H1 (cell line): ENCODE data around the gene ATP5F1A. TPM values are rescaled to one million over a fixed set of nuclear protein-coding genes. Genes with fewer than 3 reads are reported as not detected.

ENCODE experiments used
- CTCF ChIA-PET: fragments of 300-600 bp; sonication (Branson Sonifier 250); formaldehyde crosslinking; loops from one replicate; lab custom pipeline; 2021; ENCODE audit not compliant: partially characterized antibody; lab: Charles Lee
- POLR2A ChIA-PET: fragments of 300-600 bp; sonication (Branson Sonifier 250); formaldehyde crosslinking; loops from one replicate; lab custom pipeline; 2021; ENCODE audit warnings: inconsistent platforms; ENCODE audit not compliant: partially characterized antibody; lab: Charles Lee
- DNase-seq, 2 experiments: peaks; one replicate each; pipeline versions ENCODE4 v3.0.0 to v3.0.0-alpha.2; 2010 to 2022; ENCODE audit warnings: low spot score in 2 of 2, low read depth in 1 of 2, mixed read lengths in 1 of 2
- FAIRE-seq: peaks from 2 replicates; lab custom pipeline; 2011; peaks lifted over from hg19 to GRCh38; lab: Jason Lieb, UNC
- H2AFZ ChIP-seq: 2 replicates; pipeline ENCODE4 v1.8.1; 2012; ENCODE audit warnings: low read length, inconsistent platforms
- H2AK5ac ChIP-seq: 2 replicates; pipeline ENCODE4 v1.6.1; 2013; ENCODE audit warnings: low read depth, low read length
- H2BK120ac ChIP-seq: replicated peaks from 2 replicates; pipeline ENCODE3; 2013; ENCODE audit warnings: low read depth, low read length, inconsistent platforms
- H2BK12ac ChIP-seq: 2 replicates; pipeline ENCODE4 v1.6.1; 2013; ENCODE audit warnings: low read depth, low read length
- H2BK15ac ChIP-seq: 2 replicates; pipeline ENCODE4 v1.6.1; 2013; ENCODE audit warnings: low read length
- H2BK20ac ChIP-seq: 2 replicates; pipeline ENCODE4 v1.6.1; 2013; ENCODE audit warnings: low read length
- H2BK5ac ChIP-seq: 2 replicates; pipeline ENCODE4 v1.6.1; 2013; ENCODE audit warnings: low read depth, low read length
- H3K14ac ChIP-seq: 2 replicates; pipeline ENCODE4 v1.6.1; 2013; ENCODE audit warnings: inconsistent platforms; ENCODE audit not compliant: insufficient read length
- H3K18ac ChIP-seq: 2 replicates; pipeline ENCODE4 v1.6.1; 2013; ENCODE audit warnings: low read length; ENCODE audit errors: extremely low read depth
- H3K23ac ChIP-seq: 2 replicates; pipeline ENCODE4 v1.6.1; 2013; ENCODE audit warnings: inconsistent platforms; ENCODE audit not compliant: insufficient read length
- H3K23me2 ChIP-seq: 2 replicates; pipeline ENCODE4 v1.6.1; 2013; ENCODE audit warnings: low read depth, low read length
- H3K27ac ChIP-seq: 2 replicates; pipeline ENCODE4 v1.6.1; 2011; ENCODE audit warnings: low read depth, low read length, inconsistent platforms
- H3K27me3 ChIP-seq, 4 experiments: replicated peaks in 1 of 4; 1 replicate in 1 of 4; 2 replicates in 3 of 4; pipeline versions ENCODE4 v1.6.1 to v1.8.1; 2011 to 2013; ENCODE audit warnings: low read length in 3 of 4, mild to moderate bottlenecking in 3 of 4, inconsistent platforms in 2 of 4, mixed read lengths in 2 of 4, moderate library complexity in 1 of 4; ENCODE audit not compliant: control insufficient read depth in 3 of 4, insufficient read depth in 3 of 4; ENCODE audit errors: extremely low read depth in 1 of 4
- H3K36me3 ChIP-seq, 4 experiments: 2 replicates each; pipeline versions ENCODE4 v1.6.1 to v1.8.1; 2011 to 2013; ENCODE audit warnings: mild to moderate bottlenecking in 4 of 4, low read length in 3 of 4, moderate library complexity in 2 of 4, control low read depth in 1 of 4, inconsistent platforms in 1 of 4; ENCODE audit not compliant: insufficient read depth in 4 of 4, control insufficient read depth in 2 of 4
- H3K4ac ChIP-seq: replicated peaks from 2 replicates; pipeline ENCODE3; 2013; ENCODE audit warnings: low read length, low read depth, mixed read lengths, inconsistent platforms; ENCODE audit not compliant: insufficient read length
- H3K4me1 ChIP-seq, 4 experiments: replicated peaks in 1 of 4; 1 replicate in 1 of 4; 2 replicates in 3 of 4; pipeline versions ENCODE4 v1.6.1 to v1.8.1; 2011 to 2013; ENCODE audit warnings: low read length in 3 of 4, inconsistent platforms in 2 of 4, mixed read lengths in 1 of 4; ENCODE audit not compliant: insufficient read depth in 4 of 4, control insufficient read depth in 3 of 4
- H3K4me2 ChIP-seq, 2 experiments: 2 replicates each; pipeline versions ENCODE4 v1.6.1 to v1.8.1; 2011 to 2013; ENCODE audit warnings: low read depth in 2 of 2, low read length in 2 of 2, control low read depth in 1 of 2, inconsistent platforms in 1 of 2, mild to moderate bottlenecking in 1 of 2; ENCODE audit not compliant: insufficient read depth in 1 of 2
- H3K4me3 ChIP-seq, 4 experiments: fragments of 200-600, 300-600 bp in 1 of 4; sonication (generic), shearing (Covaris generic), sonication (Bioruptor Twin) in 1 of 4; 2 replicates each; pipeline versions ENCODE4 v1.5.1 to v1.8.1; 2011 to 2016; ENCODE audit warnings: low read length in 4 of 4, low read depth in 3 of 4, control low read depth in 2 of 4, inconsistent platforms in 2 of 4, mild to moderate bottlenecking in 2 of 4, mixed read lengths in 1 of 4, moderate library complexity in 1 of 4; ENCODE audit not compliant: insufficient read depth in 2 of 4; ENCODE audit errors: extremely low read depth in 1 of 4
- H3K56ac ChIP-seq: replicated peaks from 2 replicates; pipeline ENCODE3; 2013; ENCODE audit warnings: low read depth, mild to moderate bottlenecking, mixed read lengths, low read length, inconsistent platforms; ENCODE audit not compliant: insufficient read length
- H3K79me1 ChIP-seq: 2 replicates; pipeline ENCODE4 v1.6.1; 2013; ENCODE audit warnings: low read depth, low read length, control low read depth
- H3K79me2 ChIP-seq, 2 experiments: 2 replicates each; pipeline versions ENCODE4 v1.6.1 to v1.8.1; 2012 to 2013; ENCODE audit warnings: low read length in 2 of 2, mild to moderate bottlenecking in 2 of 2, inconsistent platforms in 1 of 2; ENCODE audit not compliant: insufficient read depth in 2 of 2, control insufficient read depth in 1 of 2
- H3K9ac ChIP-seq, 4 experiments: replicated peaks in 1 of 4; 1 replicate in 1 of 4; 2 replicates in 3 of 4; pipeline versions ENCODE4 v1.6.1 to v1.8.1; 2011 to 2013; ENCODE audit warnings: low read depth in 3 of 4, low read length in 3 of 4, control low read depth in 2 of 4, mild to moderate bottlenecking in 2 of 4, moderate library complexity in 2 of 4, inconsistent platforms in 1 of 4; ENCODE audit errors: extremely low read depth in 1 of 4
- H3K9me3 ChIP-seq, 2 experiments: 2 replicates each; pipeline versions ENCODE4 v1.6.1 to v1.8.1; 2012 to 2013; ENCODE audit warnings: mild to moderate bottlenecking in 2 of 2, moderate library complexity in 2 of 2, control low read depth in 1 of 2, inconsistent platforms in 1 of 2, low read depth in 1 of 2, low read length in 1 of 2, mixed read lengths in 1 of 2; ENCODE audit not compliant: insufficient read depth in 2 of 2
- H4K20me1 ChIP-seq, 2 experiments: replicated peaks in 1 of 2; 2 replicates each; pipeline versions ENCODE3 to v1.8.1; 2011 to 2013; ENCODE audit warnings: inconsistent platforms in 2 of 2, low read length in 2 of 2, mild to moderate bottlenecking in 1 of 2; ENCODE audit not compliant: insufficient read depth in 2 of 2, control insufficient read depth in 1 of 2
- H4K5ac ChIP-seq: 2 replicates; pipeline ENCODE4 v1.6.1; 2013; ENCODE audit warnings: low read length, low read depth, mixed read lengths, inconsistent platforms; ENCODE audit not compliant: insufficient read length
- H4K8ac ChIP-seq: 2 replicates; pipeline ENCODE4 v1.8.0; 2013; ENCODE audit warnings: mild to moderate bottlenecking, moderate library complexity, low read length, inconsistent platforms; ENCODE audit not compliant: insufficient read depth; ENCODE audit errors: extremely low read depth
- H4K91ac ChIP-seq: replicated peaks from 2 replicates; pipeline ENCODE3; 2013; ENCODE audit warnings: low read length, mixed read lengths, inconsistent platforms; ENCODE audit not compliant: insufficient read length
- BCL11A ChIP-seq, 2 experiments: IDR thresholded peaks; one replicate each; pipeline ENCODE4 v1.6.1; 2011; ENCODE audit warnings: low read depth in 2 of 2, low read length in 2 of 2, mild to moderate bottlenecking in 2 of 2
- BRCA1 ChIP-seq: IDR thresholded peaks from 2 replicates; pipeline ENCODE4 v1.6.1; 2012; ENCODE audit warnings: low read depth, low read length, improper control_type of control experiment
- EGR1 ChIP-seq: IDR thresholded peaks from 2 replicates; pipeline ENCODE4 v1.6.1; 2011; ENCODE audit warnings: low read depth, low read length, borderline replicate concordance
- EZH2 ChIP-seq: fragments of 200-600 bp; sonication (generic); IDR thresholded peaks from 2 replicates; pipeline ENCODE4 v1.7.1; 2012; ENCODE audit warnings: low read depth, mild to moderate bottlenecking, moderate library complexity, low read length, inconsistent platforms; ENCODE audit not compliant: severe bottlenecking
- FOSL1 ChIP-seq: IDR thresholded peaks from 2 replicates; pipeline ENCODE4 v1.6.1; 2011; ENCODE audit warnings: mild to moderate bottlenecking, low read depth, low read length, moderate library complexity; ENCODE audit not compliant: insufficient read depth
- GTF2F1 ChIP-seq: IDR thresholded peaks from 2 replicates; pipeline ENCODE4 v1.6.1; 2012; ENCODE audit warnings: low read depth, low read length, improper control_type of control experiment, borderline replicate concordance
- HDAC2 ChIP-seq, 2 experiments: fragments of 300-600 bp in 1 of 2; sonication (generic) in 1 of 2; IDR thresholded peaks; 2 replicates each; pipeline ENCODE4 v1.6.1; 2011 to 2012; ENCODE audit warnings: low read depth in 2 of 2, low read length in 2 of 2, mild to moderate bottlenecking in 2 of 2, moderate library complexity in 2 of 2, borderline replicate concordance in 1 of 2, inconsistent platforms in 1 of 2
- JUN ChIP-seq: IDR thresholded peaks from 2 replicates; pipeline ENCODE4 v1.6.1; 2011; ENCODE audit warnings: low read depth, mild to moderate bottlenecking, improper control_type of control experiment, low read length
- JUND ChIP-seq: IDR thresholded peaks from 2 replicates; pipeline ENCODE4 v1.6.1; 2011; ENCODE audit warnings: mild to moderate bottlenecking, improper control_type of control experiment, low read length
- POLR2AphosphoS5 ChIP-seq: IDR thresholded peaks from 2 replicates; pipeline ENCODE4 v1.6.1; 2011; ENCODE audit warnings: low read depth, low read length
- RAD21 ChIP-seq, 2 experiments: IDR thresholded peaks in 1 of 2; conservative IDR thresholded peaks in 1 of 2; 2 replicates each; pipeline ENCODE4 v1.6.1; 2011; ENCODE audit warnings: low read depth in 2 of 2, low read length in 2 of 2, improper control_type of control experiment in 1 of 2, inconsistent platforms in 1 of 2, mild to moderate bottlenecking in 1 of 2, moderate library complexity in 1 of 2
- SIX5 ChIP-seq: IDR thresholded peaks from 2 replicates; pipeline ENCODE4 v1.6.1; 2011; ENCODE audit warnings: mild to moderate bottlenecking, low read depth, low read length
- SRF ChIP-seq: IDR thresholded peaks from 2 replicates; pipeline ENCODE4 v1.6.1; 2011; ENCODE audit warnings: mild to moderate bottlenecking, low read depth, low read length, moderate library complexity
- TBP ChIP-seq: IDR thresholded peaks from 2 replicates; pipeline ENCODE4 v1.6.1; 2011; ENCODE audit warnings: low read depth, low read length, improper control_type of control experiment
- TEAD4 ChIP-seq: IDR thresholded peaks from 2 replicates; pipeline ENCODE4 v1.6.1; 2012; ENCODE audit warnings: low read depth, low read length, inconsistent platforms, mixed read lengths
- WGBS, 2 experiments: shearing (Covaris generic) in 1 of 2; methylation state at CpG; one replicate each; pipeline versions ENCODE4 v1.1.6 to v1.1.7; 2013 to 2015; ENCODE audit warnings: low lambda C conversion rate in 2 of 2, mixed read lengths in 2 of 2, inconsistent platforms in 1 of 2, low coverage in 1 of 2, missing lambda C conversion rate in 1 of 2; ENCODE audit not compliant: insufficient replicate concordance in 2 of 2, insufficient coverage in 1 of 2, insufficient read length in 1 of 2; ENCODE audit errors: extremely low coverage in 1 of 2, missing lambda C conversion rate in 1 of 2; 5-methylcytosine and 5-hydroxymethylcytosine counted together
- polyA plus RNA-seq, 7 experiments: library from polyadenylated mRNA; depleted of rRNA in 3 of 7; stranded (reverse) in 5 of 7; unstranded in 2 of 7; fragments of >200 nt in 5 of 7; fragments of 200-250 nt in 2 of 7; gene quantifications; 1 replicate in 5 of 7; 2 replicates in 1 of 7; 4 replicates in 1 of 7; pipeline versions ENCODE4 v1.2.1 to v1.2.3, GENCODE V29; 2011 to 2013; ENCODE audit warnings: missing spikeins in 2 of 7, mixed read lengths in 2 of 7
- total RNA-seq: library from RNA; stranded (reverse); fragmentation: NEBNext Ultra II Directional; extraction: Animal tissue kit (Norgen Biotek cat#: 25700); gene quantifications from 2 replicates; pipeline ENCODE4 v1.2.1, GENCODE V29; 2021

Gene ATP5F1A
- total and polyA plus RNA-seq, 2 of the 8 experiments (the other 6 are each of a cell fraction or from before 2014, with no cell fraction given), result 685 to 970 TPM

- H3K4ac ChIP-seq, result no peak overlapping the region
- no peak overlapping the region for H3K27ac ChIP-seq
- no peak overlapping the region for H3K4me3 ChIP-seq
- H3K14ac ChIP-seq, result no peak overlapping the region
- no peak overlapping the region for H2AFZ ChIP-seq
- H4K8ac ChIP-seq, result no peak overlapping the region
- no peak overlapping the region for H2BK12ac ChIP-seq
- no peaks in the 10 kb centered on the region for H3K79me1 ChIP-seq
- H3K79me2 ChIP-seq, result peaks cover 22 to 36% of the 10 kb centered on the region in 2 experiments
- no peak overlapping the region for H3K4me2 ChIP-seq
- no peaks in the 10 kb centered on the region for H3K27me3 ChIP-seq
- no peaks in the 10 kb centered on the region for H3K9me3 ChIP-seq
- H4K5ac ChIP-seq, result no peak overlapping the region
- no peak overlapping the region for H2BK15ac ChIP-seq
- no peak overlapping the region for H3K9ac ChIP-seq
- peaks cover 0 to 8% (median under 1%) of the 10 kb centered on the region in 4 experiments; a peak in 2 of 8 replicates for H3K36me3 ChIP-seq
- ChIA-PET CTCF (no interaction called here), POLR2A (interaction anchor here (0.7 to 1.7 kb wide), 4 partner anchors 8 to 26 kb away, joined by 4 to 6 read pairs (median 4); no protein-coding TSS in a partner anchor)
- H2AK5ac ChIP-seq, result no peak overlapping the region
- H3K56ac ChIP-seq, result no peak overlapping the region
- 94% methylated on average over 8 of the region's 8 CpGs; no CpG with 5 or more reads in 1 of the 2 experiments for WGBS, 2 experiments
- no peak overlapping the region for H3K18ac ChIP-seq
- no peak overlapping the region for H3K23ac ChIP-seq
- TF ChIP-seq POLR2AphosphoS5, result no peak
- TF ChIP-seq HDAC2 (IDR thresholded peaks at IDR 0.05; ENCODE audit: borderline replicate concordance in 1 of 2, low read depth in 2 of 2, low read length in 2 of 2), result no peak
- TF ChIP-seq BRCA1, result no peak
- TF ChIP-seq EGR1, result no peak
- TF ChIP-seq GTF2F1, result no peak
- TF ChIP-seq JUND, result no peak
- TF ChIP-seq FOSL1, result no peak
- no peak for TF ChIP-seq TEAD4
- TF ChIP-seq RAD21 (IDR thresholded peaks at IDR 0.05 in 1 of 2, conservative IDR thresholded peaks at IDR 0.05 in 1 of 2; ENCODE audit: low read depth in 2 of 2, low read length in 2 of 2), result no peak
- no peak for TF ChIP-seq BCL11A (IDR thresholded peaks at IDR 0.05; ENCODE audit: low read depth in 2 of 2, low read length in 2 of 2)
- no peak for TF ChIP-seq JUN
- no peak for TF ChIP-seq TBP
- no peak for TF ChIP-seq EZH2
- no peak for TF ChIP-seq SIX5
- no peak for TF ChIP-seq SRF
- no peak overlapping the region for H2BK20ac ChIP-seq
- no peak for FAIRE-seq
- H3K23me2 ChIP-seq, result peaks cover 10% of the 10 kb centered on the region
- peaks cover 0 to 3% (median 2%) of the 10 kb centered on the region in 4 experiments; a peak in 6 of 7 replicates for H3K4me1 ChIP-seq
- H2BK5ac ChIP-seq, result no peak overlapping the region
- DNase-seq, result no peak
- no peak overlapping the region for H4K91ac ChIP-seq
- H4K20me1 ChIP-seq, result peaks cover 1 to 3% of the 10 kb centered on the region in 2 experiments
- no peak overlapping the region for H2BK120ac ChIP-seq
These were observed 1.4 kb upstream of the ATP5F1A start for GRCh38 chr18:46099463-46099862.
